K562 (cell line): Measurements from ENCODE around the gene SYT1. TPM values are rescaled to one million over a fixed set of nuclear protein-coding genes. Genes with fewer than 3 reads are reported as not detected.

ENCODE experiments used
- EP300 ChIP-seq: IDR thresholded peaks from 2 replicates; pipeline ENCODE4 v1.6.1; 2012; ENCODE audit warnings: low read length, improper control_type of control experiment
- RFX7 ChIP-seq: fragments of 250-450 bp; sonication (Bioruptor Pico); IDR thresholded peaks from 2 replicates; pipeline ENCODE4 v1.5.1; 2021; ENCODE audit warnings: mild to moderate bottlenecking
- TCF7 ChIP-seq: sonication (generic); IDR thresholded peaks from 2 replicates; pipeline ENCODE4 v1.6.1; 2016; ENCODE audit warnings: antibody characterized with exemption, borderline replicate concordance
- ZNF165 ChIP-seq: fragments of 250-450 bp; sonication (Bioruptor Pico); IDR thresholded peaks from 2 replicates; pipeline ENCODE4 v1.4.0; 2020; ENCODE audit warnings: borderline replicate concordance
- polyA plus RNA-seq, 8 experiments: library from polyadenylated mRNA; depleted of rRNA in 4 of 8; stranded (reverse) in 5 of 8; unstranded in 3 of 8; fragments of >200 nt; fragmentation: Nextera tagmentation in 2 of 8; fragmentation: Illumina TruSeq in 1 of 8; extraction: Ambion mirVana in 2 of 8; extraction: Trizol in 1 of 8; gene quantifications; 2 replicates each; pipeline versions ENCODE4 v1.2.1 to v1.2.3, GENCODE V29; 2011 to 2014; ENCODE audit warnings: inconsistent platforms in 1 of 8, missing spikeins in 1 of 8
- total RNA-seq, 7 experiments: library from RNA; depleted of rRNA in 6 of 7; stranded (reverse); fragments of >200 nt in 6 of 7; fragmentation: Illumina TruSeq in 2 of 7; extraction: Trizol in 2 of 7; gene quantifications; 2 replicates each; pipeline versions ENCODE4 v1.2.1 to v1.2.3, GENCODE V29; 2011 to 2021; ENCODE audit warnings: low replicate concordance in 1 of 7
- TF ChIP-seq, protein P1 (sequence below): fragments of 450-650 bp; IDR thresholded peaks from 2 replicates; pipeline ENCODE4 v1.6.1; 2016; ENCODE audit warnings: mild to moderate bottlenecking, moderate library complexity
- TF ChIP-seq, protein P2 (sequence below): sonication (generic); formaldehyde crosslinking; IDR thresholded peaks from 2 replicates; pipeline ENCODE4 v1.8.0; 2022; ENCODE audit warnings: mild to moderate bottlenecking, low read depth, missing genetic modification reagents
- TF ChIP-seq, protein P3 (sequence below), 2 experiments: fragments of 450-650 bp; IDR thresholded peaks; 2 replicates each; pipeline ENCODE4 v1.6.1; 2018; ENCODE audit warnings: mild to moderate bottlenecking in 2 of 2, low read depth in 1 of 2; ENCODE audit not compliant: partially characterized antibody in 2 of 2

Gene SYT1
- total and polyA plus RNA-seq, 9 of the 15 experiments (the other 6 are each of a cell fraction or from before 2014, with no cell fraction given) = 0.03 to 0.13 (median 0.07) TPM; not detected in 4

DNA sequence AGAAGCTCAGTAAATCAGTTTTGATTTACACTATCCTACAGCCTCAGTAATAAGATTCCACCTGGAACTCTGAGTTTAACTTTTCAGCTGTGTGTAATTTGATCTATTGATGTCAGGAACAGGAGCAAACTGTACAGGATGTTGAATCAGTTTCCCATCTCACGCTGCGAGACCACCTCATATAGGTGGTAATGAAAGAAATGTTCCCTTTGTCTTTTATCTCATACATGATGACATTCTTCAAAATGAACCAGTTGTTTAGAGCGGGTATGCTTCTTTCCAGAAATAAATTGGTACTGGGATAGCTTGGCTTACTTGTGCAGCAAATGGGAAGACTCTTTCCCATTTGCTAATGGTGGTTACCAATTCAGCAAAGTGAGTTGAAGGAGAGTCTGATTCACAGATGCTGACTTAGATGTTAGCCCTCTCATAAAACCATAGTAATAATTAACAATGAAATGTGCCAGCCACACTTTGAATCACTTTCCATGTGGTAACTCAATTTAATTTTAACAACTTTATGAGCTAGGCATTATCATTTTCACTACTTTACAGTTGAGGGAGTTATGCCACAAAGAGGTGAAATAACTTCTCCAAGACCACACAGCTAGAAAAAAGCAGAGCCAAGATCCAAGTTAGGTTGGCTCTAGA lies 574.7 kb downstream of the SYT1 start (continued):
- TF ChIP-seq, protein P1, sequence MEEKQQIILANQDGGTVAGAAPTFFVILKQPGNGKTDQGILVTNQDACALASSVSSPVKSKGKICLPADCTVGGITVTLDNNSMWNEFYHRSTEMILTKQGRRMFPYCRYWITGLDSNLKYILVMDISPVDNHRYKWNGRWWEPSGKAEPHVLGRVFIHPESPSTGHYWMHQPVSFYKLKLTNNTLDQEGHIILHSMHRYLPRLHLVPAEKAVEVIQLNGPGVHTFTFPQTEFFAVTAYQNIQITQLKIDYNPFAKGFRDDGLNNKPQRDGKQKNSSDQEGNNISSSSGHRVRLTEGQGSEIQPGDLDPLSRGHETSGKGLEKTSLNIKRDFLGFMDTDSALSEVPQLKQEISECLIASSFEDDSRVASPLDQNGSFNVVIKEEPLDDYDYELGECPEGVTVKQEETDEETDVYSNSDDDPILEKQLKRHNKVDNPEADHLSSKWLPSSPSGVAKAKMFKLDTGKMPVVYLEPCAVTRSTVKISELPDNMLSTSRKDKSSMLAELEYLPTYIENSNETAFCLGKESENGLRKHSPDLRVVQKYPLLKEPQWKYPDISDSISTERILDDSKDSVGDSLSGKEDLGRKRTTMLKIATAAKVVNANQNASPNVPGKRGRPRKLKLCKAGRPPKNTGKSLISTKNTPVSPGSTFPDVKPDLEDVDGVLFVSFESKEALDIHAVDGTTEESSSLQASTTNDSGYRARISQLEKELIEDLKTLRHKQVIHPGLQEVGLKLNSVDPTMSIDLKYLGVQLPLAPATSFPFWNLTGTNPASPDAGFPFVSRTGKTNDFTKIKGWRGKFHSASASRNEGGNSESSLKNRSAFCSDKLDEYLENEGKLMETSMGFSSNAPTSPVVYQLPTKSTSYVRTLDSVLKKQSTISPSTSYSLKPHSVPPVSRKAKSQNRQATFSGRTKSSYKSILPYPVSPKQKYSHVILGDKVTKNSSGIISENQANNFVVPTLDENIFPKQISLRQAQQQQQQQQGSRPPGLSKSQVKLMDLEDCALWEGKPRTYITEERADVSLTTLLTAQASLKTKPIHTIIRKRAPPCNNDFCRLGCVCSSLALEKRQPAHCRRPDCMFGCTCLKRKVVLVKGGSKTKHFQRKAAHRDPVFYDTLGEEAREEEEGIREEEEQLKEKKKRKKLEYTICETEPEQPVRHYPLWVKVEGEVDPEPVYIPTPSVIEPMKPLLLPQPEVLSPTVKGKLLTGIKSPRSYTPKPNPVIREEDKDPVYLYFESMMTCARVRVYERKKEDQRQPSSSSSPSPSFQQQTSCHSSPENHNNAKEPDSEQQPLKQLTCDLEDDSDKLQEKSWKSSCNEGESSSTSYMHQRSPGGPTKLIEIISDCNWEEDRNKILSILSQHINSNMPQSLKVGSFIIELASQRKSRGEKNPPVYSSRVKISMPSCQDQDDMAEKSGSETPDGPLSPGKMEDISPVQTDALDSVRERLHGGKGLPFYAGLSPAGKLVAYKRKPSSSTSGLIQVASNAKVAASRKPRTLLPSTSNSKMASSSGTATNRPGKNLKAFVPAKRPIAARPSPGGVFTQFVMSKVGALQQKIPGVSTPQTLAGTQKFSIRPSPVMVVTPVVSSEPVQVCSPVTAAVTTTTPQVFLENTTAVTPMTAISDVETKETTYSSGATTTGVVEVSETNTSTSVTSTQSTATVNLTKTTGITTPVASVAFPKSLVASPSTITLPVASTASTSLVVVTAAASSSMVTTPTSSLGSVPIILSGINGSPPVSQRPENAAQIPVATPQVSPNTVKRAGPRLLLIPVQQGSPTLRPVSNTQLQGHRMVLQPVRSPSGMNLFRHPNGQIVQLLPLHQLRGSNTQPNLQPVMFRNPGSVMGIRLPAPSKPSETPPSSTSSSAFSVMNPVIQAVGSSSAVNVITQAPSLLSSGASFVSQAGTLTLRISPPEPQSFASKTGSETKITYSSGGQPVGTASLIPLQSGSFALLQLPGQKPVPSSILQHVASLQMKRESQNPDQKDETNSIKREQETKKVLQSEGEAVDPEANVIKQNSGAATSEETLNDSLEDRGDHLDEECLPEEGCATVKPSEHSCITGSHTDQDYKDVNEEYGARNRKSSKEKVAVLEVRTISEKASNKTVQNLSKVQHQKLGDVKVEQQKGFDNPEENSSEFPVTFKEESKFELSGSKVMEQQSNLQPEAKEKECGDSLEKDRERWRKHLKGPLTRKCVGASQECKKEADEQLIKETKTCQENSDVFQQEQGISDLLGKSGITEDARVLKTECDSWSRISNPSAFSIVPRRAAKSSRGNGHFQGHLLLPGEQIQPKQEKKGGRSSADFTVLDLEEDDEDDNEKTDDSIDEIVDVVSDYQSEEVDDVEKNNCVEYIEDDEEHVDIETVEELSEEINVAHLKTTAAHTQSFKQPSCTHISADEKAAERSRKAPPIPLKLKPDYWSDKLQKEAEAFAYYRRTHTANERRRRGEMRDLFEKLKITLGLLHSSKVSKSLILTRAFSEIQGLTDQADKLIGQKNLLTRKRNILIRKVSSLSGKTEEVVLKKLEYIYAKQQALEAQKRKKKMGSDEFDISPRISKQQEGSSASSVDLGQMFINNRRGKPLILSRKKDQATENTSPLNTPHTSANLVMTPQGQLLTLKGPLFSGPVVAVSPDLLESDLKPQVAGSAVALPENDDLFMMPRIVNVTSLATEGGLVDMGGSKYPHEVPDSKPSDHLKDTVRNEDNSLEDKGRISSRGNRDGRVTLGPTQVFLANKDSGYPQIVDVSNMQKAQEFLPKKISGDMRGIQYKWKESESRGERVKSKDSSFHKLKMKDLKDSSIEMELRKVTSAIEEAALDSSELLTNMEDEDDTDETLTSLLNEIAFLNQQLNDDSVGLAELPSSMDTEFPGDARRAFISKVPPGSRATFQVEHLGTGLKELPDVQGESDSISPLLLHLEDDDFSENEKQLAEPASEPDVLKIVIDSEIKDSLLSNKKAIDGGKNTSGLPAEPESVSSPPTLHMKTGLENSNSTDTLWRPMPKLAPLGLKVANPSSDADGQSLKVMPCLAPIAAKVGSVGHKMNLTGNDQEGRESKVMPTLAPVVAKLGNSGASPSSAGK = no peak
- no peak for TF ChIP-seq ZNF165
- TF ChIP-seq, protein P2, sequence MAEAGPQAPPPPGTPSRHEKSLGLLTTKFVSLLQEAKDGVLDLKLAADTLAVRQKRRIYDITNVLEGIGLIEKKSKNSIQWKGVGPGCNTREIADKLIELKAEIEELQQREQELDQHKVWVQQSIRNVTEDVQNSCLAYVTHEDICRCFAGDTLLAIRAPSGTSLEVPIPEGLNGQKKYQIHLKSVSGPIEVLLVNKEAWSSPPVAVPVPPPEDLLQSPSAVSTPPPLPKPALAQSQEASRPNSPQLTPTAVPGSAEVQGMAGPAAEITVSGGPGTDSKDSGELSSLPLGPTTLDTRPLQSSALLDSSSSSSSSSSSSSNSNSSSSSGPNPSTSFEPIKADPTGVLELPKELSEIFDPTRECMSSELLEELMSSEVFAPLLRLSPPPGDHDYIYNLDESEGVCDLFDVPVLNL (CRISPR knock-in tag) = no peak
- no peak for TF ChIP-seq EP300
- no peak for TF ChIP-seq TCF7
- no peak for TF ChIP-seq RFX7 (CRISPR knock-in tag)
- TF ChIP-seq, protein P3, sequence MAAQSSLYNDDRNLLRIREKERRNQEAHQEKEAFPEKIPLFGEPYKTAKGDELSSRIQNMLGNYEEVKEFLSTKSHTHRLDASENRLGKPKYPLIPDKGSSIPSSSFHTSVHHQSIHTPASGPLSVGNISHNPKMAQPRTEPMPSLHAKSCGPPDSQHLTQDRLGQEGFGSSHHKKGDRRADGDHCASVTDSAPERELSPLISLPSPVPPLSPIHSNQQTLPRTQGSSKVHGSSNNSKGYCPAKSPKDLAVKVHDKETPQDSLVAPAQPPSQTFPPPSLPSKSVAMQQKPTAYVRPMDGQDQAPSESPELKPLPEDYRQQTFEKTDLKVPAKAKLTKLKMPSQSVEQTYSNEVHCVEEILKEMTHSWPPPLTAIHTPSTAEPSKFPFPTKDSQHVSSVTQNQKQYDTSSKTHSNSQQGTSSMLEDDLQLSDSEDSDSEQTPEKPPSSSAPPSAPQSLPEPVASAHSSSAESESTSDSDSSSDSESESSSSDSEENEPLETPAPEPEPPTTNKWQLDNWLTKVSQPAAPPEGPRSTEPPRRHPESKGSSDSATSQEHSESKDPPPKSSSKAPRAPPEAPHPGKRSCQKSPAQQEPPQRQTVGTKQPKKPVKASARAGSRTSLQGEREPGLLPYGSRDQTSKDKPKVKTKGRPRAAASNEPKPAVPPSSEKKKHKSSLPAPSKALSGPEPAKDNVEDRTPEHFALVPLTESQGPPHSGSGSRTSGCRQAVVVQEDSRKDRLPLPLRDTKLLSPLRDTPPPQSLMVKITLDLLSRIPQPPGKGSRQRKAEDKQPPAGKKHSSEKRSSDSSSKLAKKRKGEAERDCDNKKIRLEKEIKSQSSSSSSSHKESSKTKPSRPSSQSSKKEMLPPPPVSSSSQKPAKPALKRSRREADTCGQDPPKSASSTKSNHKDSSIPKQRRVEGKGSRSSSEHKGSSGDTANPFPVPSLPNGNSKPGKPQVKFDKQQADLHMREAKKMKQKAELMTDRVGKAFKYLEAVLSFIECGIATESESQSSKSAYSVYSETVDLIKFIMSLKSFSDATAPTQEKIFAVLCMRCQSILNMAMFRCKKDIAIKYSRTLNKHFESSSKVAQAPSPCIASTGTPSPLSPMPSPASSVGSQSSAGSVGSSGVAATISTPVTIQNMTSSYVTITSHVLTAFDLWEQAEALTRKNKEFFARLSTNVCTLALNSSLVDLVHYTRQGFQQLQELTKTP (IDR thresholded peaks at IDR 0.05; ENCODE audit: low read depth in 1 of 2, partially characterized antibody in 2 of 2) = no peak
